H7 (cell line): ENCODE results near the gene RNF224. TPM values are rescaled to one million over a fixed set of nuclear protein-coding genes. Genes with fewer than 3 reads are reported as not detected.

Source experiments
- DNase-seq: peaks from one replicate; pipeline ENCODE4 v3.0.0; 2012
- H3K27me3 ChIP-seq: 2 replicates; pipeline ENCODE4 v1.6.0; 2011; ENCODE audit warnings: mild to moderate bottlenecking, low read length; ENCODE audit not compliant: control insufficient read depth, insufficient read depth
- H3K36me3 ChIP-seq: replicated peaks from 2 replicates; pipeline ENCODE4 v1.5.1; 2011; ENCODE audit warnings: low read length; ENCODE audit not compliant: control insufficient read depth, insufficient read depth
- H3K4me3 ChIP-seq: 2 replicates; pipeline ENCODE4 v1.5.1; 2011; ENCODE audit warnings: low read depth, mild to moderate bottlenecking, control low read depth, low read length, moderate library complexity; ENCODE audit not compliant: insufficient read depth
- total RNA-seq: library from RNA; depleted of rRNA; stranded (reverse); fragments of >200 nt; shearing (Covaris generic); gene quantifications from 2 replicates; pipeline ENCODE4 v1.2.3, GENCODE V29; 2014; rRNA removed

Gene RNF224
- total RNA-seq, result not detected in 2 replicates

DNA sequence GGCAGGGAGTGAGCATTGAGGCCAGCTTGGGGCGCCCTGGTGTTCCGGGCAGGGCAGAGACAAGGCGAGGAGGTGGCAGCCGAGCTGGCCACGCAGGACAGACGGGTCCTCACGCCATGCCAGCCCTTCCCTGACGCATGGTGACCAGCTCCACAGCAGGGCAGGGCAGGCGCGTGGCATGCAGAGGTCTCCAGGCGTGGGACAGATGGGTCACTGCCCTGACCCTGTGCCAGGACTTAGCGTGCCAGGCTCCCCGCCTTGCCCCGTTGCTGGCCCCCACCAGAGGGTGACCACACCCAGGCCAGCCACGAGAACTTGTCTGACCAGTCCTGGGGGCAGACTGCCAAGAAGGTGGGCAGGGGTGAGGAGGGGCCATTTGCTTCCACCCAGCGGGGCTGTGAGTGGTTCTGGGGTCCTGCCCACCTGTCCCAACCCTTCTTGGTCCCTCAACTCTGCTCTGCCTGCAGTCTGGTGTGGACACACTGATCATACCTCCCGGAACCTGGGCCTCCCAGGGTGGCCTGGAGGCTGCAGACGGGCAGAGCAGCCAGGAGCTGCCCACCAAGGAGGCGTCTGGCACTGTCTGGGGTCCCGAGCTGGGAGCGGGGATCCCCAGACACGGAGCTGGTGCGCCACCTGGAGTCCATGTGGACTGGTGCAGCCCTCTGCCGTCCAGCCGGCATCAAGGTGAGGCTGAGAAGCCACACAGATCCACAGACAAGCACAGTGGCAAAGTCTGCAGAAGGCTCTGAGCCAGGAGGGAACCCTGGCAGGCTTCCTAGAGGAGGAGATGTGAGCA lies at the start of gene RNF224:
Gene RNF224, plus strand, starts transcription at position 449 of the 799 bp plus-strand sequence. CDS start 834 bp downstream, outside the sequence.
- Histone ChIP-seq H3K36me3 (no peaks in the 10 kb centered on the region), H3K27me3 (peaks cover 7% of the 10 kb centered on the region), H3K4me3 (no peak within 1 kb of the TSS)
- peak; percentile 97 for DNase-seq

DNA sequence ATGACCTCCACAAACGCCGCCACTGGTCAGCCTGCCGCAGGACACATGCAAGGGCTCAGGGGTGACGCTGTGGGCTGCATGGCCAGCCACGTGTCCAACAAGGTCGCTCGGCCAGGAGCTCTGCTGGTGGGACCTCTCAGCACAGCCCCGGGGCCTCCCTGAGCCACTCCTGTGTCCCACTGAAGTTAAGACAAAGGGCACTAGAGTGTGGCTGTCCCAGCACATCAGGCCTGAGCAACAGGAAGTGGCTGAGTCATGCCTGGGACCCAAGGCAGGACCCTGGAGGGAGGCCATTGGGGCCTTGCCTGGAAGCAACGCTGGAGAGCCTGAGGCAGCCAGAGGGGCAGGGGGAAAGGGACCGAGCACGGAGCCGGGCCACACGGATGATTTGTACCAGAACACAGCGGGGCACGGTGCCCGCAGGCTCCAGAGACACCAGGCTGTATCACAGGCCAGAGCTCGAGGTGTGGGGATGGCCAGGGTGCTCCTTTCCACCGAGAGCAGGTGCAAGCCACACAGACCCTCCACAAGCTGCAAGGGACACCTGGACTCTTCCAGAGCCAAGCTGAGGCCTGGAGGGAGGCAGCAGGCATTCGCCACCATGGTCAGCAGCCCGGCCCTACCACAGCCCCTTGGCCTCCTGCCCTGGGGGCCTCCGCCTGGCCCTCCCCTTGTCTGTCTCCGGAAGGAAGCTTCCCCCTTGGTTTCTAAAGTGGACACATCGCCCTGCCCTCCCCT lies 48.9 kb upstream of the RNF224 start:
- no peak overlapping the region for H3K4me3 ChIP-seq
- H3K27me3 ChIP-seq, result no peaks in the 10 kb centered on the region

GRCh38 chr9:137178939-137179630 lies 48.2 kb upstream of the RNF224 start:
- no peaks in the 10 kb centered on the region for H3K27me3 ChIP-seq

More for the DNA sequence above, 48.9 kb upstream of the RNF224 start:
- peaks cover 3% of the 10 kb centered on the region for H3K36me3 ChIP-seq
- DNase-seq, result no peak

GRCh38 chr9:137179761-137180160 lies 47.5 kb upstream of the RNF224 start:
- Histone ChIP-seq H3K27me3 (no peaks in the 10 kb centered on the region), H3K36me3 (peaks cover 5% of the 10 kb centered on the region), H3K4me3 (no peak overlapping the region)
- peak; percentile 60 for DNase-seq

More at GRCh38 chr9:137178939-137179630, 48.2 kb upstream of the RNF224 start:
- Histone ChIP-seq H3K4me3 (no peak overlapping the region), H3K36me3 (peaks cover 5% of the 10 kb centered on the region)
- DNase-seq, result peak; percentile 56

DNA sequence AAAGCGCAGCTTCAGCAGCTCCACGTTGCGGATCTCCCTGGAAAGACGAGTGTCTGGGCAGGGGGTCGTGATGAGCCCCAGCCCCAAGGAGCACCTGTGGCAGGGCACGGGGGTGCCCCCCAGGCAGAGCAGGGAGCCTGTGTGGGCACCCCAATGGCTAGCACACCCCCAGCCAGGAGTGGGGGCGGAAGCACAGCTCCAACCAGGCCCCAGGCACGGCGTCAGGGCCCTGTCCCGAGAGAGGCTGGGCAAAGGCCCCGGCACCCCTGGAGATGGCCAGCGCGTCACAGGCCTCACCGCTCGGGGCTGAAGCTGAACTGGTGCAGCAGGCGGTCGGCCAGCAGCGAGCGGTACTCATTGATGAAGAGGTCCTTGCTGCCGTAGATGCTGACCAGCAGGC lies 46.8 kb upstream of the RNF224 start:
- Histone ChIP-seq H3K36me3 (peaks cover 5% of the 10 kb centered on the region), H3K4me3 (no peak overlapping the region), H3K27me3 (no peaks in the 10 kb centered on the region)
- no peak for DNase-seq

DNA sequence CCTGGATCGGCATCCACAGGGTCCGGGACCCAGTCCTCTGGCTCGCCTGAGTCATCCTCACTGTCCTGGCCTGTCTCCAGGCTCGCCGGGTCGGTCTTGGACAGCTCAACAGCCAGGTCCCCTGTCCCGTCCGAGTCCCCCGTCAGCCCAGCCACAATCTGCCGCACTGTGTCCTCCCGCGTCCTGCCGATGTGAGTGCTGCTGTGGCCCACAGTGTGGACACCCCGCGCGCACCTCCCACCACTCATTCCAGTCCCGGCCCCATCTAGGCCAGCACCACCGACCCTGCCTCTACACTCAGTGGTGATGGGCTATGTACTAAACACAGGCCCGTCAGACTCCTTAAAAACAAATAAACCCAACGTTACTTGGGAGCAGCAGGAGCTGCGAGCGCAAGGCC lies 45.6 kb upstream of the RNF224 start:
- no peaks in the 10 kb centered on the region for H3K27me3 ChIP-seq
- H3K36me3 ChIP-seq, result peaks cover 5% of the 10 kb centered on the region
- no peak overlapping the region for H3K4me3 ChIP-seq
- DNase-seq, result peak; percentile 57

DNA sequence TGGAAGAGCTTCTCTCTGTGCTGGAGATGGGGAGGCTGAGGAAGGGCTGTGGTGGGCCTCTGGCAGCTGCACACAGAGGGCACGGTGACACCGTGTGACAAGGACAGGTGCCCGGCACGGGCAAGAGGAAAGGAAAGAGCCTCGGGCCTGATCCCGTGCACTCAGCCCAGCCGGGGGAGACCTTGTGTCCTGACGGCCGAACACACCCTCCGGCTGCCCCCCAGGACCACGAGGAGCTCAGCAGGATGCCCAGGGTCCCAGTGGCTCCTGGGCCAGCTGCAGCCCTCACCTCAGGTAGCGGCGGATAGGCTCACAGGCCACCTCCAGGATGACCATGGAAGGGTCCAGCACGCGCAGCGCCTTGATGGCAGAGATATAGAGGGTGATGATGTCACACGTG lies 44.5 kb upstream of the RNF224 start:
- H3K27me3 ChIP-seq, result no peaks in the 10 kb centered on the region
- no peak for DNase-seq
- H3K4me3 ChIP-seq, result no peak overlapping the region
- H3K36me3 ChIP-seq, result peaks cover 9% of the 10 kb centered on the region

DNA sequence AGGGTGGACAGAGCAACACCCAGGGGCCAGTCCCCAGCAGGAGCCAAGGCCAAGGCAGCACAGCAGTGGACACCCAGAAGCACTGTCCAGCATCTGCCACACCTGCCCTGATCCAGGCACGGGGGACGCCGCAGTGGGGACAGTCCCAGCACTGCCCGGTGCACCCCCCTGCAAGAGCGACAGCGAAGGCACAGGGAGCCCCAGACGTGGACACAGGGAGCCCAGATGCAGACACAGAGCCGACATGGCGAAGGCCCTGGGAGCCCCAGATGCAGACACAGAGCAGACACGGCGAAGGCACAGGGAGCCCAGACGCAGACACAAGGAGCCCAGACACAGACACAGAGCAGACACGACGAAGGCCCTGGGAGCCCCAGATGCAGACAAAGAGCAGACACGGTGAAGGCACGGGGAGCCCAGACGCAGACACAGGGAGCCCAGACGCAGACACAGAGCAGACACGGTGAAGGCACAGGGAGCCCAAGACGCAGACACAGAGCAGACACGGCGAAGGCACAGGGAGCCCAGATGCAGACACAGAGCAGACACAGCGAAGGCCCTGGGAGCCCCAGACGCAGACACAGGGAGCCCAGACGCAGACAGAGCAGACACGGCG lies 43.2 kb upstream of the RNF224 start:
- Histone ChIP-seq H3K4me3 (no peak overlapping the region), H3K27me3 (no peaks in the 10 kb centered on the region), H3K36me3 (peaks cover 9% of the 10 kb centered on the region)
- no peak for DNase-seq

DNA sequence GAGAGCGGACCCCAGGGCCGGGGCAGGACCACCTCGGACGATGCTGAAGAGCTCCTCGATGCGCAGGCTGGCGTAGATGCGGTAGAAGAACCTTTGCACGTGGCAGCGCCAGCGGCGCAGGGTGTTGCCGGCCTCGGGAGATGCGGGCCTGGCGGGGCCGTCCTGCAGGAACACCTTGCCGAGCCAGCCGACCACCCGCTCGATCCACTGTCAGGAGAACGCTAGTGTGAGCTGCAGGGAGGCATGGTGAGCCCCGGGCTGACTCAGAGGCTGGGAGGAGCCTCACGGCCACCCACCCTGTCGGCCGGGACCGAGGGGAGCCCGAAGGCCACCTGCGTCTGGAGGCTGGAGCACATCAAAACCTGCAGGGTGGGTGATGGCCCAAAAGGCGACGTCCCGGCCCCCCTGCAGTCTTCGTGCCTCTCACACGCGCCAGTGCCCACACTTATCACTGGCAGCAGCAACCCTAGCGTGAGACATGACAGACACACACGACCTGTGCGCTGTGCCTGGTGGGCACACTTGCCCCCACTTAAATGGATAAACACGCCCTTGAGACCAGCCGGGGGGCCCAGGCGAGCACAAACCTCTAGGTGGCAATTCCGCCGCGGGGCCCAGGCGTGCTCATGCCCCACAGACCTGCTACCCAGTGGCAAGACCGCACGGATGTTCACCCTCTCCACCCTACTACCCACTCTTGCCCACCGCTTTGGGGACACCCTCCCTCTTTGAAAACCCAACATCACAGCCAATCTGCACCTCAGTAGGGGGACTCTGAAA lies 42.2 kb upstream of the RNF224 start:
- Histone ChIP-seq H3K4me3 (no peak overlapping the region), H3K27me3 (no peaks in the 10 kb centered on the region), H3K36me3 (peaks cover 7% of the 10 kb centered on the region)
- no peak for DNase-seq

GRCh38 chr9:137185921-137186320 lies 41.4 kb upstream of the RNF224 start:
- DNase-seq, result no peak
- H3K27me3 ChIP-seq, result no peaks in the 10 kb centered on the region
- peaks cover 6% of the 10 kb centered on the region for H3K36me3 ChIP-seq
- H3K4me3 ChIP-seq, result no peak overlapping the region

DNA sequence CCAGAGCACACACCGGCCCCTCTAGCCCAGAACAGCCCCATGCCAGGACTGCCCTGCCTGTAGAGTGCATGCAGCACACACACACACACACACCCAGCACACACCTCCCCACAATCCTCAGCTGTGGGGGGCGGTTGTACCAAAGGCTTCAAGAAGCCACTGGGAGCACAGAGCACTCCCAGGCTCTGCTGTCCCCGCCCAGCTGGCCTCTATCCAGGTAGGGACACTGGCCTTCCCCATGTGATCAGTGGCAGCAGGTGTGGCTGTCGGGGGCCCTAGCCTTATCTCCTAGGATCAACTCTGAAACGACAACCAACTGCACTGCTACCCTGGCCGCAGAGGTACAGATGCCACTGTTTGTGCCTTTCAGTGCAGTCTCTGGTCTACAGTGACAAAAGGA lies 40.9 kb upstream of the RNF224 start:
- Histone ChIP-seq H3K36me3 (peaks cover 6% of the 10 kb centered on the region), H3K4me3 (no peak overlapping the region), H3K27me3 (no peaks in the 10 kb centered on the region)
- no peak for DNase-seq

GRCh38 chr9:137187386-137187785 lies 39.9 kb upstream of the RNF224 start:
- DNase-seq, result no peak
- H3K36me3 ChIP-seq, result peaks cover 6% of the 10 kb centered on the region

DNA sequence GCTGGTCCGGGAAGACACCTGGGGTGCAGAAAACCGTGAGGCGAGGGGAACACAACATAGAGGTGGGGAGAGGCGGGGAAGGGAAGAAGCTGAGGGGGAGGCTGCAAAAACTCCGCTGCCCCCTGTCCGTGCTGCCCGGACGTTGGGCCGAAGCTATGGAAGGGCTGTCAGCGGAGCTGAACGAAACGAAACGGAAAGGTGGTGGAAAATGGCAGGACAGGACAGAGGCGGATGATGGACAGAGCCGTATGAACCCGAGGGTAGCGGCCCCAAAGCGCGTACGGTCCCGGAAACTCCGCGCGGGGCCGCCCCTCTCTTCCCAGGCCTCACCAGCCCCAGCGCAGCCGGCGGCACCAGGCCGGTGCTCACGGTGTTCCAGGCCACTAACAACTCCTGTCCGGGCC lies 39.2 kb upstream of the RNF224 start:
- DNase-seq, result no peak
- H3K27me3 ChIP-seq, result no peaks in the 10 kb centered on the region
- peak overlapping the region; percentile 93 for H3K4me3 ChIP-seq
- peaks cover 6% of the 10 kb centered on the region for H3K36me3 ChIP-seq

More at GRCh38 chr9:137187386-137187785, 39.9 kb upstream of the RNF224 start:
- peak overlapping the region; percentile 93 for H3K4me3 ChIP-seq
- H3K27me3 ChIP-seq, result no peaks in the 10 kb centered on the region
